ENCODE data around the gene UBTD1.

UBTD1 gene

GRCh38 chr10:97577701-97578100 lies 79.0 kb downstream of the UBTD1 start:
- DNase-seq (ENCODE audit: extremely low spot score), result no peak
- TF ChIP-seq, protein P1, sequence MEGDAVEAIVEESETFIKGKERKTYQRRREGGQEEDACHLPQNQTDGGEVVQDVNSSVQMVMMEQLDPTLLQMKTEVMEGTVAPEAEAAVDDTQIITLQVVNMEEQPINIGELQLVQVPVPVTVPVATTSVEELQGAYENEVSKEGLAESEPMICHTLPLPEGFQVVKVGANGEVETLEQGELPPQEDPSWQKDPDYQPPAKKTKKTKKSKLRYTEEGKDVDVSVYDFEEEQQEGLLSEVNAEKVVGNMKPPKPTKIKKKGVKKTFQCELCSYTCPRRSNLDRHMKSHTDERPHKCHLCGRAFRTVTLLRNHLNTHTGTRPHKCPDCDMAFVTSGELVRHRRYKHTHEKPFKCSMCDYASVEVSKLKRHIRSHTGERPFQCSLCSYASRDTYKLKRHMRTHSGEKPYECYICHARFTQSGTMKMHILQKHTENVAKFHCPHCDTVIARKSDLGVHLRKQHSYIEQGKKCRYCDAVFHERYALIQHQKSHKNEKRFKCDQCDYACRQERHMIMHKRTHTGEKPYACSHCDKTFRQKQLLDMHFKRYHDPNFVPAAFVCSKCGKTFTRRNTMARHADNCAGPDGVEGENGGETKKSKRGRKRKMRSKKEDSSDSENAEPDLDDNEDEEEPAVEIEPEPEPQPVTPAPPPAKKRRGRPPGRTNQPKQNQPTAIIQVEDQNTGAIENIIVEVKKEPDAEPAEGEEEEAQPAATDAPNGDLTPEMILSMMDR (IDR thresholded peaks at IDR 0.05; ENCODE audit: control extremely low read depth, extremely low read depth, low read depth, missing control alignments), result no peak
- ChIA-PET POLR2A (no interaction called here), CTCF (no interaction called here)

GRCh38 chr10:97578171-97578844 lies 79.6 kb downstream of the UBTD1 start:
- CTCF ChIA-PET, result no interaction called here
- TF ChIP-seq, protein P1 (IDR thresholded peaks at IDR 0.05; ENCODE audit: control extremely low read depth, extremely low read depth, low read depth, missing control alignments), result no peak
- POLR2A ChIA-PET, result no interaction called here
- no peak for DNase-seq (ENCODE audit: extremely low spot score)

DNA sequence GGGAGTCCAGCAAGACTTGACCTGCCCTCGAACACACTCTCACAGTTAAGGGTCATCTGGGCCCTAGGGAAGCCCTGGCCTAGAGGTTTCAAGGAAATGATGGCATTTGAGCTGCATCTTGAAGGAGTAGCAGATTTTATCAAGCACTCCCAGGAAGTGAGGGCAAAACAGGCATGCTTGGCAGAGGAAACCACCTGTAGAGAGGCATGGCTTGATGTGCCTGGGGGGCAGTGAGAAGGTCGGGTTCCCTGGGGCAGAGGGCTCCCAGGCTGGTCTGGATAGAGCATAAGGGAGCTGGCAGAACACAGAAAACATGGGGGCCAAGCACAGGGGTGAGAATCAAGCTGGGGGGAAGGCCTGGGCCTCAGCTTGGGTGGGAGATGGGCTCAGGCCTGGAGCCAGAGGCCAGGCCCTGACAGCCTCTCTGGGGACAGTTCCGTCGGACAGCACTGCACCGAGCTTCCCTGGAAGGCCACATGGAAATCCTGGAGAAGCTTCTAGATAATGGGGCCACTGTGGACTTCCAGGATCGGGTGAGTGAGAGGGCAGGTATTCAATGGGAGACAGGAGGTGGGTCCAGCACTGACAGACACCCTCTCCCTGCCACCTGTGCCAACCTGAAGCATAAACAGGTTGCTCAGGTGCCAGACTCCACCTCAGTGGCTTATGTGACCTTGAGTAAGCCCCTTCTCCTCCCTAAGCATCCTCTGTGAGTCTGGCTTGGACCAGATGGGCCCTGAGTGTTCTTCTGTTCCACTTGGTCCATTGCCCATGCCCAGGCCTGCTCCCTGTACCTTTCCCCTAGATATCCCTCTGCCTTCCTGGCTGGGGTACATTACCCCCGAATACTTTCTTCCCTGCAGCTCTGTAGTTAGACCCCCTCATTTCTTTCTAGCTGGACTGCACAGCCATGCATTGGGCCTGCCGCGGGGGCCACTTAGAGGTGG lies 82.0 kb downstream of the UBTD1 start:
- DNase-seq (ENCODE audit: extremely low spot score), result no peak
- ChIA-PET CTCF (interaction anchor here (1.4 to 7.5 kb wide), 2 partner anchors 8 to 46 kb away, joined by 3 to 55 read pairs; partner anchors contain the start of gene ANKRD2), POLR2A (no interaction called here)
- TF ChIP-seq, protein P1 (IDR thresholded peaks at IDR 0.05; ENCODE audit: control extremely low read depth, extremely low read depth, low read depth, missing control alignments), result no peak

- ChIA-PET CTCF (interaction anchor here (1.3 to 7.5 kb wide), 2 partner anchors 9 to 30 kb away, joined by 3 to 55 read pairs; partner anchors contain the start of gene ANKRD2), POLR2A (no interaction called here)
- no peak for DNase-seq (ENCODE audit: extremely low spot score)
- TF ChIP-seq, protein P1 (IDR thresholded peaks at IDR 0.05; ENCODE audit: control extremely low read depth, extremely low read depth, low read depth, missing control alignments), result no peak
Observed at GRCh38 chr10:97582169-97582568, 83.4 kb downstream of the UBTD1 start.

- ChIA-PET CTCF (interaction anchor here (0.8 to 7.5 kb wide), 3 partner anchors 9 to 32 kb away, joined by 3 to 55 read pairs (median 3); partner anchors contain the start of gene ANKRD2), POLR2A (no interaction called here)
- TF ChIP-seq, protein P1 (IDR thresholded peaks at IDR 0.05; ENCODE audit: control extremely low read depth, extremely low read depth, low read depth, missing control alignments), result no peak
- DNase-seq (ENCODE audit: extremely low spot score), result no peak
Observed at GRCh38 chr10:97583476-97583875, 84.8 kb downstream of the UBTD1 start.

DNA sequence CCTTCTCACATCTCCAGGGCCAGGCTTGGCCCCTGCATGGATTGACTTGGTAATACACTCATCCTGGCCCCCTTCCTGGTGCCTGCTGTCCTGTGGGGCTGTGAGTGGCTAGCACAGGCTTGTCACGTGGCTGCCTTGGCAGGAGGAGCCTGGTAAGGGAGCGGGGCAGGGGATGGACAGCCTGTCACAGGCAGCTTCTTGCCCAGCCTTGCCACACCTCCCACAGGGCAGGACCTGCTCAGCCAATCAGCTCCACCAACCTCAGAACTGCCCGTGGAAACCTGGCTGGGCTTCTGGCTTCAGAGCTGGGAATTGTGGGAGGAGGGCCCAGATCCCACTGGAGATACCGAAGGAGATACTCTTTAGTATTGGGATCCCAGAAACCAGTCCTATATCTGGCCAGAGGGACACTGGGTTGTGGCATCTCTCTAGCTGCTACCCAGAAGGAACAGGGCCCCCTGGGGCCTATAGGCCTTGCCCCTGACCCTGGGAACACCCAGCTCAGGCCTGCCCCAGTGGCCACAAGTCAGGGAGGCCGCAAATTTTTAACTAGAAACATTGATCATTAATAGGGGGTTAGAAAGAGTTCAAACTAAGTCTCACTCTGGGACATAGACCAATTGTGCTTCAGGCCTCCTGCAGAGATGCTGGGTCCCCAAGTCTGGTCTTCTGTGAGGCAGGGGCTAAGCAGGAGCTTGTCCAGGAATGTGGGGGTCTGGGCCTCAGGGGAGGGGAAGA lies 85.5 kb downstream of the UBTD1 start, which contains the start of gene HOGA1:
Gene HOGA1 (plus strand): TSS at position 330 of the 738 bp plus-strand sequence. CDS start 315 bp downstream, at position 645.
- ChIA-PET CTCF (interaction anchor here (0.8 to 7.5 kb wide), 4 partner anchors 8 to 33 kb away, joined by 3 to 55 read pairs (median 3); partner anchors contain the start of gene ANKRD2), POLR2A (no interaction called here)
- TF ChIP-seq, protein P1 (IDR thresholded peaks at IDR 0.05; ENCODE audit: control extremely low read depth, extremely low read depth, low read depth, missing control alignments), result no peak
- no peak for DNase-seq (ENCODE audit: extremely low spot score)

Data from GM10248 (cell line).